DND-41 (cell line): ENCODE data around the gene ARMC3.

Source experiments
- ATAC-seq: fragments of 200-7000 bp; cut with Tn5 transposase; 3 replicates; pipeline ENCODE4 v1.9.1; 2021; ENCODE audit warnings: low read depth; ENCODE audit not compliant: insufficient read depth
- DNase-seq: peaks from one replicate; pipeline ENCODE4 v3.0.0-alpha.2; 2020
- H2AFZ ChIP-seq: 2 replicates; pipeline ENCODE4 v1.6.0; 2012; ENCODE audit warnings: low read depth, low read length
- H3K27ac ChIP-seq: 2 replicates; pipeline ENCODE4 v1.5.1; 2012; ENCODE audit warnings: low read length, inconsistent platforms
- H3K27me3 ChIP-seq: fragments of 200-600 bp; sonication (generic); 2 replicates; pipeline ENCODE4 v1.6.0; 2012; ENCODE audit warnings: low read length, mild to moderate bottlenecking, inconsistent platforms; ENCODE audit not compliant: insufficient read depth, poor library complexity
- H3K36me3 ChIP-seq: 2 replicates; pipeline ENCODE4 v1.5.1; 2012; ENCODE audit warnings: low read length, inconsistent platforms; ENCODE audit not compliant: insufficient read depth
- H3K4me1 ChIP-seq: 2 replicates; pipeline ENCODE4 v1.5.1; 2012; ENCODE audit warnings: mild to moderate bottlenecking, low read length; ENCODE audit not compliant: insufficient read depth
- H3K4me2 ChIP-seq: 2 replicates; pipeline ENCODE4 v1.6.0; 2012; ENCODE audit warnings: mild to moderate bottlenecking, moderate library complexity, low read length, inconsistent platforms; ENCODE audit not compliant: insufficient read depth
- H3K4me3 ChIP-seq, 2 experiments: fragments of 200-600 bp in 1 of 2; shearing (Covaris generic) in 1 of 2; 2 replicates each; pipeline ENCODE4 v1.5.1; 2012 to 2016; ENCODE audit warnings: inconsistent platforms in 2 of 2, low read length in 2 of 2, mild to moderate bottlenecking in 2 of 2, low read depth in 1 of 2, moderate library complexity in 1 of 2
- H3K79me2 ChIP-seq: 2 replicates; pipeline ENCODE4 v1.6.0; 2012; ENCODE audit warnings: low read length, inconsistent platforms; ENCODE audit not compliant: insufficient read depth
- H3K9ac ChIP-seq: 2 replicates; pipeline ENCODE4 v1.6.0; 2012; ENCODE audit warnings: low read depth, mild to moderate bottlenecking, inconsistent platforms, low read length, moderate library complexity
- H3K9me3 ChIP-seq: 2 replicates; pipeline ENCODE4 v1.5.1; 2012; ENCODE audit warnings: low read length, moderate library complexity, mild to moderate bottlenecking, inconsistent platforms; ENCODE audit not compliant: insufficient read depth, severe bottlenecking
- H4K20me1 ChIP-seq: 2 replicates; pipeline ENCODE4 v1.6.0; 2012; ENCODE audit warnings: low read length; ENCODE audit not compliant: insufficient read depth
- EZH2 ChIP-seq: IDR thresholded peaks from 3 replicates; pipeline ENCODE4 v1.6.1; 2012; ENCODE audit warnings: borderline replicate concordance, low read depth, mild to moderate bottlenecking, moderate library complexity, low read length, inconsistent platforms; ENCODE audit not compliant: severe bottlenecking
- TF ChIP-seq, protein P1 (sequence below): IDR thresholded peaks from 2 replicates; pipeline ENCODE4 v1.5.1; 2012; ENCODE audit warnings: borderline replicate concordance, low read length, moderate library complexity, mild to moderate bottlenecking; ENCODE audit not compliant: poor library complexity, severe bottlenecking; ENCODE audit errors: extremely low read depth

Gene ARMC3

DNA sequence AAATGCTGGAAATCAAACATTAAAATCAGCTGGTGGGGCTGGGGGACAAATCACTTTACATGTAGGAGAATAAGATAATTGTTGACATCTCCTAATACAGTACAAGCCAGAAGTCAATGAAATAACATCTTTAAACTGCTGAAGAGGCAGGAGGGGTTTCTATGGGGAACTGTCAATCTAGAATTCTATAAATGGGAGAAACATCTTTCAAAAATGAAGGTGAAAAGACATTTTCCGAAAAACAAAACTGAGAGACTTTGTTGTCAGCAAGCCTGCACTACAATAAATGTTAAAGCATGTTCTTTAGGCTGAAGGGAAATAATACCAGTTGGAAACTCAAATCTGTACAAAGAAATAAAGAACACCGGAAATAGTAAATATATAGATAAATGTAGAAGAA, 150.3 kb downstream of the ARMC3 start:
- no peaks in the 10 kb centered on the region for H3K36me3 ChIP-seq
- DNase-seq (no peak), ATAC-seq (no peak)
- TF ChIP-seq, protein P1, sequence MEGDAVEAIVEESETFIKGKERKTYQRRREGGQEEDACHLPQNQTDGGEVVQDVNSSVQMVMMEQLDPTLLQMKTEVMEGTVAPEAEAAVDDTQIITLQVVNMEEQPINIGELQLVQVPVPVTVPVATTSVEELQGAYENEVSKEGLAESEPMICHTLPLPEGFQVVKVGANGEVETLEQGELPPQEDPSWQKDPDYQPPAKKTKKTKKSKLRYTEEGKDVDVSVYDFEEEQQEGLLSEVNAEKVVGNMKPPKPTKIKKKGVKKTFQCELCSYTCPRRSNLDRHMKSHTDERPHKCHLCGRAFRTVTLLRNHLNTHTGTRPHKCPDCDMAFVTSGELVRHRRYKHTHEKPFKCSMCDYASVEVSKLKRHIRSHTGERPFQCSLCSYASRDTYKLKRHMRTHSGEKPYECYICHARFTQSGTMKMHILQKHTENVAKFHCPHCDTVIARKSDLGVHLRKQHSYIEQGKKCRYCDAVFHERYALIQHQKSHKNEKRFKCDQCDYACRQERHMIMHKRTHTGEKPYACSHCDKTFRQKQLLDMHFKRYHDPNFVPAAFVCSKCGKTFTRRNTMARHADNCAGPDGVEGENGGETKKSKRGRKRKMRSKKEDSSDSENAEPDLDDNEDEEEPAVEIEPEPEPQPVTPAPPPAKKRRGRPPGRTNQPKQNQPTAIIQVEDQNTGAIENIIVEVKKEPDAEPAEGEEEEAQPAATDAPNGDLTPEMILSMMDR, result no peak
- TF ChIP-seq EZH2, result no peak
- no peak overlapping the region for H3K27ac ChIP-seq
- H4K20me1 ChIP-seq, result no peaks in the 10 kb centered on the region
- peaks cover 6% of the 10 kb centered on the region for H3K27me3 ChIP-seq
- H2AFZ ChIP-seq, result no peak overlapping the region
- no peaks in the 10 kb centered on the region for H3K9me3 ChIP-seq
- no peak overlapping the region for H3K9ac ChIP-seq
- no peak overlapping the region for H3K4me3 ChIP-seq
- H3K79me2 ChIP-seq, result no peaks in the 10 kb centered on the region
- no peaks in the 10 kb centered on the region for H3K4me1 ChIP-seq
- no peak overlapping the region for H3K4me2 ChIP-seq

DNA sequence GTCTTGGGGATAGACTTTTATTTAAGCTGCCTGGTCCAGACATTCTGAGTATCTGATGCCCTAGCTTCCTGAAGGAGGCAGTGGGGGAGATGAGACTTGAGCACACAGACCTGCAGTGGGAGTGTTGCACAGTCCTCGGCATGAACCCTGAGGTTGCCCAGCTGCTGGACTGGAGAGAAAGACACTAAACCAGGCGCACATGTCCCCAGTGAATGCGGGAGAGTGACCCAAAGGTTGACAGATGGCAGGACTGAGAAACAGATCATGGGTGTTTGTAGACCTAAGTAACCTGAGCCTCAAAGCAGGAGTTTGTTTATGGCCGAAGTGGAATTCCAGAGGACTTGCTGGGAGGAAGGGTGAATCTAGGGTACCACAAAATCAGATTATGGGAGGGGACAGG, 151.8 kb downstream of the ARMC3 start:
- Histone ChIP-seq H3K27ac (no peak overlapping the region), H3K9me3 (no peaks in the 10 kb centered on the region), H3K27me3 (peaks cover 6% of the 10 kb centered on the region), H2AFZ (no peak overlapping the region), H3K9ac (no peak overlapping the region), H3K4me1 (no peaks in the 10 kb centered on the region), H3K4me3 (no peak overlapping the region), H4K20me1 (no peaks in the 10 kb centered on the region), H3K36me3 (no peaks in the 10 kb centered on the region), H3K4me2 (no peak overlapping the region), H3K79me2 (no peaks in the 10 kb centered on the region)
- no peak for ATAC-seq
- TF ChIP-seq EZH2, result no peak
- TF ChIP-seq, protein P1, result no peak
- DNase-seq, result no peak

DNA sequence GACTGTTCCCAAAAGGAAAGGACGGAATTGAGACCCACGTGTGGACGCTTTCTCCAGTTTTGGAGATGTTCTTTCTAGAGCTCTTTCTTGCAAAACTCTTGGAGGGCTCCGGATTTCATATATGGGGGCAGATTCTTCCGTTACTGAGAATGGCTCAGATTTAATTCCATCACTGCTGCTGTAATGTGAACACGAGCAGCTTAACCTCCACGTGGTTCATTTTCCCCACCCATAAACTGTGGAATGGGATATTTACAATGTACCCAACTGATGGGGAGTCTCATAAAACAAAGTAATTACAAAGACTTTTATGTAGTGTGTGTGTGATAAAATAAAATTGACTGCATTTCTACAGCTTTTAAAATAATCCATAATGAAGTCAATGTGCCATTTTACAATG, 152.4 kb downstream of the ARMC3 start:
- H2AFZ ChIP-seq, result no peak overlapping the region
- no peaks in the 10 kb centered on the region for H3K9me3 ChIP-seq

More for the DNA sequence above, 152.4 kb downstream of the ARMC3 start:
- H4K20me1 ChIP-seq, result no peaks in the 10 kb centered on the region
- ATAC-seq, result no peak
- DNase-seq, result no peak
- no peaks in the 10 kb centered on the region for H3K79me2 ChIP-seq
- H3K9ac ChIP-seq, result no peak overlapping the region
- no peaks in the 10 kb centered on the region for H3K4me1 ChIP-seq
- no peak overlapping the region for H3K4me3 ChIP-seq
- peaks cover 6% of the 10 kb centered on the region for H3K27me3 ChIP-seq
- TF ChIP-seq, protein P1, result no peak
- TF ChIP-seq EZH2, result no peak
- H3K4me2 ChIP-seq, result no peak overlapping the region
- H3K27ac ChIP-seq, result no peak overlapping the region
- H3K36me3 ChIP-seq, result no peaks in the 10 kb centered on the region
